Measurements from ENCODE around the gene KRTAP10-11.

- TF ChIP-seq CTCF (IDR thresholded peaks at IDR 0.05; ENCODE audit: low read depth, low read length, poor library complexity, severe bottlenecking) (no peak), EZH2phosphoT487 (IDR thresholded peaks at IDR 0.05; ENCODE audit: borderline replicate concordance, low read length) (no peak)
These were observed 40.8 kb downstream of the KRTAP10-11 start for GRCh38 chr21:44686843-44687561.
